Ecto neural progenitor cell (in vitro differentiated cells): ENCODE measurements around the gene SEZ6L2.
A peak's percentile ranks its signal among the peaks of the same experiment; 100 is the strongest.
"Not testable (repeated sequence)": the region's sequence is repeated elsewhere in the genome, so short reads cannot be mapped to it uniquely, and the experiment has no call there.

ENCODE experiments used
- DNase-seq: peaks from one replicate; pipeline ENCODE4 v3.0.0-alpha.2; 2018; ENCODE audit warnings: low spot score

Gene SEZ6L2

DNA sequence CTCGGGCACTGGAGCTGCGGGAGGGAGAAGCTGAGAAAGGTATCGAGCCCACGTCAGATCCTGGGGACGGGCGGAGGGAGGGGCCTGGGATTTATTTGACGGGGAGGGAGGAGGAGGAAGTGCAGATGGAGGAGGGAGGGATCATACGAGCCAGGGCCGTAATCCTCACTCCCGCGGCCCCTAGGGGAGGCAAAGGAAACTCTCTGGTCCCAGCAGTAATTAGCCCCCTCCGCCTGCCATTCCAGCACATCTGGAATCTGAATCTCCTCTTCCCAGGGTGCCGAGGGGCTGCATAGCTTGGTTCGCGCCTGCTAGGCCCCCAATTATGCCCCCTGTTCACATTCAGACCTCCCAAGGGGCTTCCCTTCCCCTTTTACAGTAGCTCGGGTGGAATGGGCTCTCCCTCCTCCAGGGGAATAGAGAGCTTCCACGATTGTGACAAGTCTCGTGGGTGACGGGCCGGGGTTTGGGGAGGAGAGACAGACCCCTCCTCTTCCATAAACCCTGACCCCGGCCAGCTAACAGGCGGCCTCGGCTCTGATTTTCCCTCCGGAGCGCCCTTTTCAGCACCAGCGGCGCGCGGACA is at the start of gene SEZ6L2:
Gene SEZ6L2, minus strand, starts transcription at position 35 of the 586 bp plus-strand sequence. CDS start 531 bp downstream, outside the sequence.
- DNase-seq = peak; percentile 87

- DNase-seq = no peak
Measured at GRCh38 chr16:29947897-29948296, 48.5 kb upstream of the SEZ6L2 start.

- DNase-seq = no peak
Measured at GRCh38 chr16:29943846-29944799, 44.8 kb upstream of the SEZ6L2 start.

DNA sequence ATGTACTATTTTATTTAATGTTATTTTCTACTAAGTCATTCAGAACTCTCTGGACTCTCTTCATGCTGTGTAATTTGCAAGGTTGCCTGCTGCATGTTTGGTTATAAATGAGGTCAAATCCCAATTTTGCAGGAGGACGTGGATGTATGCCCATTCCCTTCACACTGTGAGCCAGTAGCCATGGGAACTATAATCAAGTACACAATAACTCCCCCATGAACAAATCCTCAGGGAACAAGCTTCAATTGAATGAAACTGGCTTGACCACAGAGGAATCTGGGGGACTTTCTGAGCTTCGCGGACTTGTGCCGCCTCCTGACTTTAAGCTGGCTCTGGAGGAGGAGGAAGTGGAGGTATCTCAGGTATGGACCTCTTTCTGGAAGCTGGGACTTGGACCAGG is 41.3 kb upstream of the SEZ6L2 start:
- DNase-seq = no peak

GRCh38 chr16:29931750-29932149 is 32.4 kb upstream of the SEZ6L2 start:
- not testable (repeated sequence) for DNase-seq

DNA sequence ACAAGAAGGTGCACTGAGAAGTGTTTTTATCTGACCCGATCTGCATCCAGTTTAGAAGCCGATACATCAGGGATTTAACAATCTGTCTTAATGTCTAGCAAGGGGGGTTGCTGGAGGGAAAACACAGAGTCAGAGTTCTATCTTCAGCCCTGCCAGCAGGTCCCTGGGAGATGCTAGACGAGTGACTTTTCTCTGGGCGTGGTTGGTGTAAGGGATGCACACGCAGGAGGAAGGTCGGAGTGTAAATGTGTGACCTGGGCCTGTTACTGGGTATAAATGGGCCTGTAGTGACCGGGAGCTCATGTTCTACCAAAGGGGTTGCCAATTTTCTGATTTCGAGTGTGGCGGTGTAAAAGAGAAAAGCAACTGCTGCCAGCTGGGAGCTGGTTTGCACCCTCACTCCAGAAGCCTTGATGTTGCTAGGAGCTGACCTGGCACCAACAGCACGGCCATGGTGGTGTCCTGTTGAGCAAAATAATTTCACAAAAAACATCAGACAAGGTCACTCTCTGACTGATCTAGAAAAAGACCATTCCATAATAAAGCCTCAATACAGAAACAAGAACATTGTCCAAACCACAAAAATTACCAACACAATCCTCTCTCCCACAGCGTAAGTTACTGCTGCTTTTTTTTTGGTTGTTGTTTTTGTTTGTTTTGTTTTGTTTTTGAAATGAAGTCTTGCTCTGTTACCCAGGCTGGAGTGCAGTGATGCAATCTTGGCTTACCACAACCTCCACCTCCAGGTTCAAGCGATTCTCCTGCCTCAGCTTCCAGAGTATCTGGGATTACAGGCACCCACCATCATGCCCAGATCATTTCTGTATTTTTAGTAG is 27.9 kb upstream of the SEZ6L2 start:
- DNase-seq = no peak

GRCh38 chr16:29926711-29927052 is 27.3 kb upstream of the SEZ6L2 start:
- DNase-seq = no peak

- DNase-seq = peak; percentile 98
Measured at GRCh38 chr16:29925781-29926710, 26.7 kb upstream of the SEZ6L2 start, which contains the start of gene KCTD13. Gene KCTD13 (minus strand): TSS chr16:29926226. CDS start chr16:29926033, 193 bp downstream.

GRCh38 chr16:29925105-29925756 is 25.9 kb upstream of the SEZ6L2 start:
- DNase-seq = no peak

DNA sequence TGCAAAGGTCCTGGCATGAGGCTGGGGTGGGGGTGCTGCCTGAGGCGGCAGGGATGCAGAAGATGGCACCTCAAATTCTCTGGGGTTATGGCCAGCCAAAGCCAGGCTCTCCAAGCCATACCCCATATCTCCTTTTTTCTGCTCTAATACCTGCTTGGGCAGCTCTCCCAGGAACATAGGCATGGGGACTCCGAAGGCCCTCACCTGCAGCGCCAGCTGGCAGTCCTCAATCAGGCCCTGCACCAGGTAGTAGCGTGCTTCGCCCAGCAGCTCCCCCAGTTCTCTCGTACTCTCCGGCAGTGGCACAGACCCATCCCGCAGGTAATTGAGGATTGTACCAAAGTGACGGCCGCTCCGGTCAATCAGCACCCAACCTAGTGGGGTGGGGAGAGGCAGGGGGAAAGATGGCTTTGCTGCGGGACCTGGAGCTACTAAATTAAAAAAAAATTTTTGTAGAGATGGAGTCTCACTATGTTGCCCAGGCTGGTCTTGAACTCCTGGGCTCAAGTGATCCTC is 23.7 kb upstream of the SEZ6L2 start:
- no peak for DNase-seq

GRCh38 chr16:29922326-29922725 is 23.0 kb upstream of the SEZ6L2 start:
- no peak for DNase-seq

- no peak for DNase-seq
Measured at GRCh38 chr16:29921034-29921385, 21.7 kb upstream of the SEZ6L2 start.

DNA sequence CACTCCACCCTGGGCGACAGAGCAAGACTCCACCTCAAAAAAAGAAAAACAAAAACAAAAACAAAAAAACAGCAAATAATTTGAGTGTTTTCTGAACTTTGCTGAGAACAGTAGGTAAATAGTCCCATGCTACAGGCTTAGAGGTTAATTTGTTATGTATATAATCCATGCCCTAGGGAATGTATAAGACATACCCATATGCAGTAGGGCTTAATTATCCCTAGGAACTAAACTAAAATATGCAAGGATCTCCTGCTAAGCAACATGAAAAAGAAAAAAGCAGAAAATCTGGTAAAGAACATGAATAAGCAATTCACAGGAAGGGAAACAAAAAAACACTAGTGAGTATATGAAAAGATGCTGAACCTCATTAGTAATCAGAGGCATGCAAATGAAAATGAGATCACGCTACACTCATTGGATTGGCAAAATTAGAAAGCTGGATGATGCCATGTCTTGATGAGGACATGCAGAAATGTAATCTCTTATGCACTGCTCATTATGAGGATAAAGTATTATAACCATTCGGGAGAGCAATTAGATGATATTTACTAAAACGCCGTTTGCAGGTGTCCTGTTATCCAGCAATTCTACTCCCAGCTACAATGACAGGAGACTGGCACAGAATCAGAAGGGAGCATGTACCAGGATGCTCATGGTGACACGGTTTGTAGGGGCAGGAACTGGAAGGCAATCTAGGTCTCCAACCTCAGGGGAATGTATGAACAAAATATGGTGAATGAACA is 21.1 kb upstream of the SEZ6L2 start:
- no peak for DNase-seq

DNA sequence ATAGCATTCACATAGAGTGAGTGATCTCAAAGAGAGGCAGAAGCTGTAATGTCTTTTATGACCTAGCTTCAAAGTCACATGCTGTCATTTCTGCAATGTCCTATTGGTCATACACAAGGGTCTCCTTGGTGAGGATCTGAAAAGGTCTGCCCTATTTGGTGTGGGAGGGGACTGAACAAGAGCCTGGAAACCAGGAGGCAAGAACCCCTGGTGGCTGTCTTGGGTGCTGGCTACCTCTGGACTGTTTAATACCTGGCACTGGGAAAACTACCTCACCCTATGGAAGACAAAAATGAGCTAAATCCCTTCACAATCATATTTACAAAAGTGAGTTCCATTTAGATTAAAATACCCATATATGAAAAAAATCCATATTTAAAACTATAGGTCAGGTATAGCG is 17.6 kb upstream of the SEZ6L2 start:
- DNase-seq = no peak

DNA sequence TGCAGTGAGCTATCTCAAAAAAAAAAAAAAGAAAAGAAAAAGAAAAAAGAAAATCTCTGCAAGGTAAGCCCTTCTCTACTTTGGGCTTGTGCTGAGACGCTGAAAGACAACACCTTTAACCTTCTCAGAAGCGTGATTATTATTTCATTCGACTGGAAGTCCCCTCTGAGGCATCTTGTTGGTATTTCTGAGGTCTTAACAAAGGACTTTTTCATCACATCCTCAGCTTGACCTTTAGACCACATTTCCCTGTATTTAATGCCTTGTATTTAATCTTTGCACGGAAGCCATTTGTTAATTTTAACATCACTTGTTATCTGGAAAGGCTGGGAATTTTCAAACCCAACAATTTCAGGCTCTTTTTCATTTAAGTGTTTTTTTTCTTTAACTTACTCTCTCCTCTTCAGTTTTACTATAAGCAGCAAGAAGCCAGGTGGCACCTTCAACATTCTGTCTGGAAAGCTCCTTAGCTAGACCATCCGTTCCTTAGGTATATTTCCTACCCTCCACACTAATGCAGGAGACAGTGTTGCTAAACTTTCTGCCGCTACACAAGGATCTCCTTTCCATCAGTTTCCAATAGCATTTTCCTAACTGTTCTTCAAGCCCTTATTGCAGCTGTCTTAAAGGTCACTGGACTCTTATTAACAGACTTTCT is 16.4 kb upstream of the SEZ6L2 start:
- DNase-seq = no peak

DNA sequence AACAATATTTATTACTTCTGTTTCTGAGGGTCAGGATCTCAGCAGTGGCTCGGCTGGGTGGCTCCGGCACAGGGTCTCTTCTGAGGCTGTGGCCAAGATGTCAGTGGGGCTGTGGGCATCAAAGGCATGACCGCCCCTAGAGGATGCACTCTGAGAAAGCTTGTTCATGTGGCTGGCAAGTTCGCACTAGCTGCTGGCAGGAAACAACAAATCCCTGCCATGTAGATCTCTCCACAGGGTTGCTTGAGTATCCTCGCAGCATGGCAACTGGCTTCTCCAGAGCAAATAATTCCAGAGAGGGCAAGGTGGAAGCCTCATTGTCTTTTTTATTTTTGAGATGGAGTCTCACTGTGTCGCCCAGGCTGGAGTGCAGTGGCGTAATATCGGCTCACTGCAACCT is 14.2 kb upstream of the SEZ6L2 start:
- no peak for DNase-seq

GRCh38 chr16:29912087-29912486 is 12.7 kb upstream of the SEZ6L2 start:
- no peak for DNase-seq

- DNase-seq = no peak
Measured at GRCh38 chr16:29911676-29912010, 12.3 kb upstream of the SEZ6L2 start.

GRCh38 chr16:29910819-29911675 is 11.7 kb upstream of the SEZ6L2 start:
- no peak for DNase-seq
